ENCODE measurements around the gene ACAN.

The ACAN gene

DNA sequence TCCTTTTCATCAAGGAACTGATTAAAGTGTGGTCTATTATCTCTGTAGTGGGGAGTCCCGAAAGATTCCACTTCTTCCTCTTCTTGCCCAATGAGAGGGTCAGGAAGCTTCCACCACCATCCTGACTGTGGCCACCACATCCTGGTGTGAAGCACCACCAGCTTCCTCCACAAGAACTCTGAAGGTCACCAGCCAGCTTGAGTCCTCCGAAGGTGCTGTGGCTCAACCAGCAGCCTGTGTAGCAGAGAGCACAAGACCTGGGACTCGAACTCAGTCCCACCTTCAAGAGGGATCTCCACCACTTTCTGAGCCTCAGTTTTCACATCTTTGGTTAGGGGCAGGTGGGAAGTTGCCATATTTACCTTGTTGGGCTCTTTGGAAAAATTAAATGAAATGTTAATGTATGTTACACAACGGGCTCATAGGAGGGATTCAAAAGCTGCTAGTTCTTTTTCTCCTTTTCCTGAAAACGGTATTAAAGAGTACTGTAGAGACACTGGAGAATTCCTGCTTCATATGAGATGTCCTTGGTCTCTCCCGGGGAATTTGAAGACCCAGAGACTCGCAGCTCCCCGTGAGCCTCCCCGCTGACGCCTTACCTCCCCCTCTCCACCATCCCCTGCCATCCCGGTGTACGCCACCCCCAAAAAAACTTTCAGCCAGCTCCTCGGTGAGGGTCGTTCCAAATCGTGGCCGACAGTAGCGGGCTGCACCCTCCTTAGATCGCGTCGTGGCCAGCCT is 816 bp upstream of the ACAN start:
- Histone ChIP-seq H3K4me1 (ENCODE audit: low read length) (no peaks in the 10 kb centered on the region), H3F3A (ENCODE audit: insufficient read depth, low read length) (no peaks in the 10 kb centered on the region), H4K20me1 (ENCODE audit: insufficient read depth, low read length) (no peaks in the 10 kb centered on the region), H3K9me2 (replicated peaks; ENCODE audit: insufficient read depth, low read length) (no peaks in the 10 kb centered on the region), H3K4me3 (ENCODE audit: low read length) (no peak overlapping the region), H3K4me2 (ENCODE audit: low read depth, low read length) (no peak overlapping the region; the same call in 1 of the 2 replicates), H3K79me2 (ENCODE audit: low read length) (no peaks in the 10 kb centered on the region), H3K9ac (ENCODE audit: low read length) (no peak overlapping the region), H2AFZ (ENCODE audit: low read length) (no peak overlapping the region), H3K36me3 (replicated peaks; ENCODE audit: insufficient read depth, low read length) (no peaks in the 10 kb centered on the region), H3K27ac (ENCODE audit: low read length) (no peak overlapping the region), H3K9me3 (replicated peaks; ENCODE audit: insufficient read depth, low read length) (no peaks in the 10 kb centered on the region), H3K27me3 (replicated peaks; ENCODE audit: insufficient read depth, low read length) (peaks cover 33% of the 10 kb centered on the region)
- DNase-seq = no peak
- no peak for TF ChIP-seq EZH2 (optimal IDR thresholded peaks at IDR 0.05; ENCODE audit: low read depth, low read length)
- no peak for TF ChIP-seq EZH2phosphoT487 (IDR thresholded peaks at IDR 0.05; ENCODE audit: low read length)
- TF ChIP-seq CTCF (IDR thresholded peaks at IDR 0.05; ENCODE audit: low read length) = no peak

GRCh38 chr15:88802991-88803240 is 320 bp upstream of the ACAN start:
- DNase-seq = no peak
- no peaks in the 10 kb centered on the region for H3K9me2 ChIP-seq (replicated peaks; ENCODE audit: insufficient read depth, low read length)
- H3K4me1 ChIP-seq (ENCODE audit: low read length) = no peaks in the 10 kb centered on the region
- no peak overlapping the region for H3K9ac ChIP-seq (ENCODE audit: low read length)
- no peaks in the 10 kb centered on the region for H3K36me3 ChIP-seq (replicated peaks; ENCODE audit: insufficient read depth, low read length)
- H3K9me3 ChIP-seq (replicated peaks; ENCODE audit: insufficient read depth, low read length) = no peaks in the 10 kb centered on the region
- H3K4me3 ChIP-seq (ENCODE audit: low read length) = no peak overlapping the region
- peaks cover 33% of the 10 kb centered on the region for H3K27me3 ChIP-seq (replicated peaks; ENCODE audit: insufficient read depth, low read length)
- TF ChIP-seq CTCF (IDR thresholded peaks at IDR 0.05; ENCODE audit: low read length) (no peak), EZH2 (optimal IDR thresholded peaks at IDR 0.05; ENCODE audit: low read depth, low read length) (no peak), EZH2phosphoT487 (IDR thresholded peaks at IDR 0.05; ENCODE audit: low read length) (no peak)
- H4K20me1 ChIP-seq (ENCODE audit: insufficient read depth, low read length) = no peaks in the 10 kb centered on the region
- no peak overlapping the region; the same call in 1 of the 2 replicates for H3K4me2 ChIP-seq (ENCODE audit: low read depth, low read length)
- no peaks in the 10 kb centered on the region for H3F3A ChIP-seq (ENCODE audit: insufficient read depth, low read length)
- no peak overlapping the region for H3K27ac ChIP-seq (ENCODE audit: low read length)
- no peaks in the 10 kb centered on the region for H3K79me2 ChIP-seq (ENCODE audit: low read length)
- no peak overlapping the region for H2AFZ ChIP-seq (ENCODE audit: low read length)

DNA sequence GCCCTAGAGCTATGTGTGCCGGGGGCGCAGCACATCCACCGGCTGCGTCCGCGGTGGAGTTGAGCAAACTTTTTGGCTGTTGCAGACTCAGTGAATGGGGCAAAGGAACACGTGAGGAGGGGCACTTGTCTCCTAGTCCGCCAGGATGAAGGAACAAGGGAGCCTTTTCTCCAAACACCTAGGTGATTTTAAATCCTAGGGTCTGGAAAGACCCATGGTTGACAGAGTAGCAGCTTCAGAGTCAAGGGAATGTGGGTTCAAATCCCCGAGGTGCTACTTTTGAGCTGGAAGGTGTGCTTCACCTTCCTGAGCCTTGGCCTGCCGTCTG is 648 bp downstream of the ACAN start:
- Histone ChIP-seq H3K4me1 (ENCODE audit: low read length) (no peaks in the 10 kb centered on the region), H4K20me1 (ENCODE audit: insufficient read depth, low read length) (no peaks in the 10 kb centered on the region), H3F3A (ENCODE audit: insufficient read depth, low read length) (no peaks in the 10 kb centered on the region), H3K27ac (ENCODE audit: low read length) (no peak overlapping the region), H3K4me2 (ENCODE audit: low read depth, low read length) (no peak overlapping the region), H3K27me3 (replicated peaks; ENCODE audit: insufficient read depth, low read length) (peaks cover 33% of the 10 kb centered on the region), H3K9ac (ENCODE audit: low read length) (no peak overlapping the region), H2AFZ (ENCODE audit: low read length) (no peak overlapping the region), H3K9me2 (replicated peaks; ENCODE audit: insufficient read depth, low read length) (no peaks in the 10 kb centered on the region), H3K4me3 (ENCODE audit: low read length) (no peak overlapping the region), H3K36me3 (replicated peaks; ENCODE audit: insufficient read depth, low read length) (no peaks in the 10 kb centered on the region), H3K79me2 (ENCODE audit: low read length) (no peaks in the 10 kb centered on the region), H3K9me3 (replicated peaks; ENCODE audit: insufficient read depth, low read length) (no peaks in the 10 kb centered on the region)
- no peak for DNase-seq
- TF ChIP-seq CTCF (IDR thresholded peaks at IDR 0.05; ENCODE audit: low read length) (no peak), EZH2phosphoT487 (IDR thresholded peaks at IDR 0.05; ENCODE audit: low read length) (no peak), EZH2 (optimal IDR thresholded peaks at IDR 0.05; ENCODE audit: low read depth, low read length) (no peak)

Data from MM.1S (cell line).